DND-41 (cell line): ENCODE measurements around the gene CD151.

ENCODE experiments used
- ATAC-seq: fragments of 200-7000 bp; cut with Tn5 transposase; 3 replicates; pipeline ENCODE4 v1.9.1; 2021; ENCODE audit warnings: low read depth; ENCODE audit not compliant: insufficient read depth
- DNase-seq: peaks from one replicate; pipeline ENCODE4 v3.0.0-alpha.2; 2020
- H2AFZ ChIP-seq: 2 replicates; pipeline ENCODE4 v1.6.0; 2012; ENCODE audit warnings: low read depth, low read length
- H3K27ac ChIP-seq: 2 replicates; pipeline ENCODE4 v1.5.1; 2012; ENCODE audit warnings: low read length, inconsistent platforms
- H3K27me3 ChIP-seq: fragments of 200-600 bp; sonication (generic); 2 replicates; pipeline ENCODE4 v1.6.0; 2012; ENCODE audit warnings: low read length, mild to moderate bottlenecking, inconsistent platforms; ENCODE audit not compliant: insufficient read depth, poor library complexity
- H3K36me3 ChIP-seq: 2 replicates; pipeline ENCODE4 v1.5.1; 2012; ENCODE audit warnings: low read length, inconsistent platforms; ENCODE audit not compliant: insufficient read depth
- H3K4me1 ChIP-seq: 2 replicates; pipeline ENCODE4 v1.5.1; 2012; ENCODE audit warnings: mild to moderate bottlenecking, low read length; ENCODE audit not compliant: insufficient read depth
- H3K4me2 ChIP-seq: 2 replicates; pipeline ENCODE4 v1.6.0; 2012; ENCODE audit warnings: mild to moderate bottlenecking, moderate library complexity, low read length, inconsistent platforms; ENCODE audit not compliant: insufficient read depth
- H3K4me3 ChIP-seq, 2 experiments: fragments of 200-600 bp in 1 of 2; shearing (Covaris generic) in 1 of 2; 2 replicates each; pipeline ENCODE4 v1.5.1; 2012 to 2016; ENCODE audit warnings: inconsistent platforms in 2 of 2, low read length in 2 of 2, mild to moderate bottlenecking in 2 of 2, low read depth in 1 of 2, moderate library complexity in 1 of 2
- H3K79me2 ChIP-seq: 2 replicates; pipeline ENCODE4 v1.6.0; 2012; ENCODE audit warnings: low read length, inconsistent platforms; ENCODE audit not compliant: insufficient read depth
- H3K9ac ChIP-seq: 2 replicates; pipeline ENCODE4 v1.6.0; 2012; ENCODE audit warnings: low read depth, mild to moderate bottlenecking, inconsistent platforms, low read length, moderate library complexity
- H3K9me3 ChIP-seq: 2 replicates; pipeline ENCODE4 v1.5.1; 2012; ENCODE audit warnings: low read length, moderate library complexity, mild to moderate bottlenecking, inconsistent platforms; ENCODE audit not compliant: insufficient read depth, severe bottlenecking
- H4K20me1 ChIP-seq: 2 replicates; pipeline ENCODE4 v1.6.0; 2012; ENCODE audit warnings: low read length; ENCODE audit not compliant: insufficient read depth
- CTCF ChIP-seq: IDR thresholded peaks from 2 replicates; pipeline ENCODE4 v1.5.1; 2012; ENCODE audit warnings: borderline replicate concordance, low read length, moderate library complexity, mild to moderate bottlenecking; ENCODE audit not compliant: poor library complexity, severe bottlenecking; ENCODE audit errors: extremely low read depth
- EZH2 ChIP-seq: IDR thresholded peaks from 3 replicates; pipeline ENCODE4 v1.6.1; 2012; ENCODE audit warnings: borderline replicate concordance, low read depth, mild to moderate bottlenecking, moderate library complexity, low read length, inconsistent platforms; ENCODE audit not compliant: severe bottlenecking

Gene CD151

GRCh38 chr11:831118-831864, 1.5 kb upstream of the CD151 start:
- DNase-seq = no peak
- Histone ChIP-seq H3K36me3 (no peaks in the 10 kb centered on the region), H3K4me1 (peaks cover 30% of the 10 kb centered on the region), H3K4me3 (no peak overlapping the region), H2AFZ (no peak overlapping the region), H3K9me3 (no peaks in the 10 kb centered on the region), H3K9ac (no peak overlapping the region), H3K79me2 (no peaks in the 10 kb centered on the region), H3K4me2 (no peak overlapping the region), H3K27me3 (peaks cover 48% of the 10 kb centered on the region), H3K27ac (no peak overlapping the region), H4K20me1 (peaks cover 17% of the 10 kb centered on the region)
- no peak for TF ChIP-seq CTCF
- ATAC-seq = no peak

GRCh38 chr11:831961-832528, 707 bp upstream of the CD151 start:
- Histone ChIP-seq H3K27ac (no peak overlapping the region), H3K36me3 (peaks cover 4% of the 10 kb centered on the region), H3K4me3 (peak overlapping the region in 1 of 2 experiments; percentile 49; a peak in 2 of 4 replicates), H4K20me1 (peaks cover 17% of the 10 kb centered on the region), H3K4me2 (peak overlapping the region; percentile 59), H3K4me1 (peaks cover 22% of the 10 kb centered on the region), H3K9ac (peak overlapping the region; percentile 41), H3K79me2 (no peaks in the 10 kb centered on the region), H2AFZ (no peak overlapping the region), H3K27me3 (peaks cover 41% of the 10 kb centered on the region), H3K9me3 (no peaks in the 10 kb centered on the region)
- ATAC-seq = no peak
- no peak for DNase-seq
- TF ChIP-seq EZH2 (no peak), CTCF (no peak)

GRCh38 chr11:833114-833791, 501 bp downstream of the CD151 start:
- Histone ChIP-seq H3K27me3 (peaks cover 29% of the 10 kb centered on the region), H3K79me2 (no peaks in the 10 kb centered on the region), H3K4me2 (peak overlapping the region; percentile 60), H3K36me3 (peaks cover 16% of the 10 kb centered on the region), H3K4me3 (peak overlapping the region; percentile 11 to 51; a peak in 3 of 4 replicates), H3K27ac (no peak overlapping the region), H4K20me1 (peaks cover 10% of the 10 kb centered on the region), H3K9ac (peak overlapping the region; percentile 53; the same call in 1 of the 2 replicates), H3K9me3 (no peaks in the 10 kb centered on the region), H2AFZ (no peak overlapping the region), H3K4me1 (peaks cover 15% of the 10 kb centered on the region)
- DNase-seq (no peak), ATAC-seq (no peak)
- TF ChIP-seq EZH2 = no peak
- no peak for TF ChIP-seq CTCF
